ENCODE measurements around the gene HTRA3.

The HTRA3 gene

GRCh38 chr4:8307121-8307520 lies 37.6 kb downstream of the HTRA3 start:
- Histone ChIP-seq H2AK5ac (ENCODE audit: low read length) (no peak overlapping the region), H3K27me3 (ENCODE audit: insufficient read depth, low read length, poor library complexity) (no peaks in the 10 kb centered on the region), H3K9ac (ENCODE audit: low read length) (no peak overlapping the region), H2BK15ac (replicated peaks; ENCODE audit: low read depth) (no peak overlapping the region), H4K5ac (ENCODE audit: low read length) (no peak overlapping the region), H3K23ac (ENCODE audit: low read length) (no peak overlapping the region), H2BK120ac (ENCODE audit: low read depth, low read length) (no peak overlapping the region), H3K4me3 (ENCODE audit: low read length) (no peak overlapping the region), H4K8ac (ENCODE audit: low read depth, low read length) (no peak overlapping the region), H3K4me1 (ENCODE audit: control insufficient read depth, low read depth, low read length) (no peaks in the 10 kb centered on the region), H3K56ac (ENCODE audit: low read length) (no peak overlapping the region), H3K27ac (ENCODE audit: low read depth, low read length) (no peak overlapping the region), H3K4ac (ENCODE audit: low read depth, low read length) (no peak overlapping the region), H3K79me1 (ENCODE audit: low read length) (no peaks in the 10 kb centered on the region), H3K18ac (ENCODE audit: low read length) (no peak overlapping the region), H2BK5ac (ENCODE audit: low read length) (no peak overlapping the region), H3K79me2 (ENCODE audit: control insufficient read depth, insufficient read depth, low read length) (no peaks in the 10 kb centered on the region), H3K4me2 (ENCODE audit: low read length) (no peak overlapping the region), H3K36me3 (ENCODE audit: control insufficient read depth, insufficient read depth, low read length) (no peaks in the 10 kb centered on the region)
- no CpG with 5 or more reads among the region's 11 CpGs for WGBS (ENCODE audit: extremely low coverage, insufficient coverage, low lambda C conversion rate)
- DNase-seq, result no peak

DNA sequence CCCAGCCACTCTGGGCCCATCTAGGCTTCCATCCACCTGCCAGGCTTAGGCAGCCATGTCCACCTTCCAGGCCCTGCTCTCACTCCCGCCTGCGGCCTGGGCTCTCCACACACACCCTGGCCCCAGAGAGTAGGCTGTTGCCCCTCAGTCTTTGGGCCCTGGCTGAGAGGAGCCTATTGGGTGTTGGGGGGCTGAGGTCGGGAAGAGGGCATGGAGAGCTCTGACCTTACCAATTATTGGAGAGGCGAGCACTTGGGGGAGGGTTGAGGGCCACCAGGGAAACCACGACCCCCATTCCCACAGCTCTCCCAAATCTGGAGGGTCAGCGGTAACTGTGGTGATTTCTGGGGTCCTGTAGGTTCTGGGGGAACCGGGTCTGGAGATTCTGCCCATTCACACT lies 38.2 kb downstream of the HTRA3 start:
- Histone ChIP-seq H3K56ac (ENCODE audit: low read length) (no peak overlapping the region), H3K36me3 (ENCODE audit: control insufficient read depth, insufficient read depth, low read length) (no peaks in the 10 kb centered on the region)
- no CpG with 5 or more reads among the region's 7 CpGs for WGBS (ENCODE audit: extremely low coverage, insufficient coverage, low lambda C conversion rate)

GRCh38 chr4:8308144-8308543 lies 38.6 kb downstream of the HTRA3 start:
- Histone ChIP-seq H3K4me3 (ENCODE audit: low read length) (no peak overlapping the region), H3K36me3 (ENCODE audit: control insufficient read depth, insufficient read depth, low read length) (no peaks in the 10 kb centered on the region), H3K9ac (ENCODE audit: low read length) (no peak overlapping the region), H3K4me1 (ENCODE audit: control insufficient read depth, low read depth, low read length) (no peaks in the 10 kb centered on the region), H3K18ac (ENCODE audit: low read length) (no peak overlapping the region), H4K5ac (ENCODE audit: low read length) (no peak overlapping the region), H3K79me2 (ENCODE audit: control insufficient read depth, insufficient read depth, low read length) (no peaks in the 10 kb centered on the region), H2BK120ac (ENCODE audit: low read depth, low read length) (no peak overlapping the region), H3K4ac (ENCODE audit: low read depth, low read length) (no peak overlapping the region), H2BK5ac (ENCODE audit: low read length) (no peak overlapping the region), H3K56ac (ENCODE audit: low read length) (no peak overlapping the region), H4K8ac (ENCODE audit: low read depth, low read length) (no peak overlapping the region), H3K79me1 (ENCODE audit: low read length) (no peaks in the 10 kb centered on the region), H3K23ac (ENCODE audit: low read length) (no peak overlapping the region), H2AK5ac (ENCODE audit: low read length) (no peak overlapping the region), H2BK15ac (replicated peaks; ENCODE audit: low read depth) (no peak overlapping the region), H3K4me2 (ENCODE audit: low read length) (no peak overlapping the region), H3K27me3 (ENCODE audit: insufficient read depth, low read length, poor library complexity) (no peaks in the 10 kb centered on the region), H3K27ac (ENCODE audit: low read depth, low read length) (no peak overlapping the region)
- DNase-seq, result no peak
- WGBS (ENCODE audit: extremely low coverage, insufficient coverage, low lambda C conversion rate), result no CpG with 5 or more reads among the region's 9 CpGs

More for the DNA sequence above, 38.2 kb downstream of the HTRA3 start:
- no peaks in the 10 kb centered on the region for H3K27me3 ChIP-seq (ENCODE audit: insufficient read depth, low read length, poor library complexity)
- H2BK5ac ChIP-seq (ENCODE audit: low read length), result no peak overlapping the region
- no peak overlapping the region for H3K27ac ChIP-seq (ENCODE audit: low read depth, low read length)
- H3K9ac ChIP-seq (ENCODE audit: low read length), result no peak overlapping the region
- H3K4me3 ChIP-seq (ENCODE audit: low read length), result no peak overlapping the region
- no peaks in the 10 kb centered on the region for H3K4me1 ChIP-seq (ENCODE audit: control insufficient read depth, low read depth, low read length)
- H3K4ac ChIP-seq (ENCODE audit: low read depth, low read length), result no peak overlapping the region
- no peak overlapping the region for H3K18ac ChIP-seq (ENCODE audit: low read length)
- H3K79me2 ChIP-seq (ENCODE audit: control insufficient read depth, insufficient read depth, low read length), result no peaks in the 10 kb centered on the region
- H3K79me1 ChIP-seq (ENCODE audit: low read length), result no peaks in the 10 kb centered on the region
- no peak for DNase-seq
- H2BK120ac ChIP-seq (ENCODE audit: low read depth, low read length), result no peak overlapping the region
- no peak overlapping the region for H4K5ac ChIP-seq (ENCODE audit: low read length)
- no peak overlapping the region for H3K23ac ChIP-seq (ENCODE audit: low read length)
- no peak overlapping the region for H4K8ac ChIP-seq (ENCODE audit: low read depth, low read length)
- H2AK5ac ChIP-seq (ENCODE audit: low read length), result no peak overlapping the region
- no peak overlapping the region for H3K4me2 ChIP-seq (ENCODE audit: low read length)
- no peak overlapping the region for H2BK15ac ChIP-seq (replicated peaks; ENCODE audit: low read depth)

DNA sequence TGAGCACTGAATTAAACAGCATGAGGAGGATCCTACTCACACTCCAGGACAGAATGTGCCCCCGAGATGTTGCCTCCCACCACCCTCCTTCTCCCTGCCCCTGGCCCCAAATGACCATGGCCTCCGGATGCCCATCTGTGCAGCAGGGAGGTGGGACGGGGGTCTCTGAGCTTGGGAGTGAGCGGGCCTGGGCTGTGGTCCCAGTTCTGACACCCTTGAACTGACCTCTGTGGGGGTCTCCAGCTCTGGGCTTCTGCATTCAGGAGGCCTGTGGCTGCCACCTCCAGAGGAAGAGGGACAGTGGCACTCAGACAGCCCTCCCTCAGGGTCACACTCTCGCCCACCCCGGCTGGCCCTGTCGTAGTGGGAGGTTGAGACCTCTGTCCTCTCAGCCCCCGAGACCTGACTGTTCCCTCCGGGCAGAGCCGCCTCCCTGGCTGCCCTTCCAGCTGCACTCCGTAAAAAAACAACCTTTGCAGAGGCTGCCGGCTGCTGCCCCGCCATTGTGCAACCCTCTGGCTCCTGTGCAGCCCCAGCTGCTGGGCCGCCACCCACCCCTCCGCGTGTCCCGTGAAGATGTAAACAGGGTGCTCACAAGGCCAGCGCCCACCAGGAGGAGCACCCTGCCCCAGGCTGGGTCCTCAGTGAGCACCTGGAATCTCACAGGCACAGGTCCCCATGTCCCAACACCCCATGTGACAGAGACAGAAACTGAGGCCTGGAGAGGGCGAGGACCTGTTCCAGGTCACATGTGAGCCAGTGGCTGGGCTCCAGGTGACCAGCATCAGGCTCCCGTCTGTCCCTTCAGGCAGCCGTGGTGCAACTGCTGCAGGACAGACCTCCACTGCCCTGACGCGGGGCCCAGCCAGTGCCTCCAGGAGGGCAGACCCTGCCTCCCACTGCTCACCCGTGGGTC lies 39.6 kb downstream of the HTRA3 start:
- DNase-seq, result no peak
- H2AK5ac ChIP-seq (ENCODE audit: low read length), result no peak overlapping the region
- H3K23ac ChIP-seq (ENCODE audit: low read length), result no peak overlapping the region
- no peak overlapping the region for H3K56ac ChIP-seq (ENCODE audit: low read length)
- H3K27me3 ChIP-seq (ENCODE audit: insufficient read depth, low read length, poor library complexity), result no peaks in the 10 kb centered on the region
- H4K5ac ChIP-seq (ENCODE audit: low read length), result no peak overlapping the region
- no peak overlapping the region for H4K8ac ChIP-seq (ENCODE audit: low read depth, low read length)
- H2BK120ac ChIP-seq (ENCODE audit: low read depth, low read length), result no peak overlapping the region
- no peak overlapping the region for H3K9ac ChIP-seq (ENCODE audit: low read length)
- no peaks in the 10 kb centered on the region for H3K79me2 ChIP-seq (ENCODE audit: control insufficient read depth, insufficient read depth, low read length)
- no peaks in the 10 kb centered on the region for H3K79me1 ChIP-seq (ENCODE audit: low read length)
- no CpG with 5 or more reads among the region's 24 CpGs for WGBS (ENCODE audit: extremely low coverage, insufficient coverage, low lambda C conversion rate)
- no peak overlapping the region for H3K18ac ChIP-seq (ENCODE audit: low read length)
- H2BK15ac ChIP-seq (replicated peaks; ENCODE audit: low read depth), result no peak overlapping the region
- no peak overlapping the region for H3K27ac ChIP-seq (ENCODE audit: low read depth, low read length)
- H2BK5ac ChIP-seq (ENCODE audit: low read length), result no peak overlapping the region
- H3K4me1 ChIP-seq (ENCODE audit: control insufficient read depth, low read depth, low read length), result no peaks in the 10 kb centered on the region
- no peaks in the 10 kb centered on the region for H3K36me3 ChIP-seq (ENCODE audit: control insufficient read depth, insufficient read depth, low read length)
- no peak overlapping the region for H3K4ac ChIP-seq (ENCODE audit: low read depth, low read length)
- H3K4me3 ChIP-seq (ENCODE audit: low read length), result no peak overlapping the region
- no peak overlapping the region for H3K4me2 ChIP-seq (ENCODE audit: low read length)

- no peak for DNase-seq
- H3K4me2 ChIP-seq (ENCODE audit: low read length), result no peak overlapping the region
- H3K56ac ChIP-seq (ENCODE audit: low read length), result no peak overlapping the region
- H2AK5ac ChIP-seq (ENCODE audit: low read length), result no peak overlapping the region
- no peaks in the 10 kb centered on the region for H3K4me1 ChIP-seq (ENCODE audit: control insufficient read depth, low read depth, low read length)
- no peak overlapping the region for H3K9ac ChIP-seq (ENCODE audit: low read length)
- H4K5ac ChIP-seq (ENCODE audit: low read length), result no peak overlapping the region
- H2BK15ac ChIP-seq (replicated peaks; ENCODE audit: low read depth), result no peak overlapping the region
- no peak overlapping the region for H4K8ac ChIP-seq (ENCODE audit: low read depth, low read length)
- no peak overlapping the region for H3K23ac ChIP-seq (ENCODE audit: low read length)
- no peak overlapping the region for H2BK5ac ChIP-seq (ENCODE audit: low read length)
- no peak overlapping the region for H3K4ac ChIP-seq (ENCODE audit: low read depth, low read length)
- H3K4me3 ChIP-seq (ENCODE audit: low read length), result no peak overlapping the region
- H2BK120ac ChIP-seq (ENCODE audit: low read depth, low read length), result no peak overlapping the region
- H3K36me3 ChIP-seq (ENCODE audit: control insufficient read depth, insufficient read depth, low read length), result no peaks in the 10 kb centered on the region
- no peaks in the 10 kb centered on the region for H3K27me3 ChIP-seq (ENCODE audit: insufficient read depth, low read length, poor library complexity)
- no peak overlapping the region for H3K27ac ChIP-seq (ENCODE audit: low read depth, low read length)
- no CpG with 5 or more reads among the region's 10 CpGs for WGBS (ENCODE audit: extremely low coverage, insufficient coverage, low lambda C conversion rate)
- H3K79me1 ChIP-seq (ENCODE audit: low read length), result no peaks in the 10 kb centered on the region
- no peak overlapping the region for H3K18ac ChIP-seq (ENCODE audit: low read length)
- H3K79me2 ChIP-seq (ENCODE audit: control insufficient read depth, insufficient read depth, low read length), result no peaks in the 10 kb centered on the region
Measured at GRCh38 chr4:8310306-8310705, 40.8 kb downstream of the HTRA3 start.

All from mesendoderm (in vitro differentiated cells).